Activated naive CD4-positive, alpha-beta T cell treated with anti-CD3 and anti-CD28 coated beads for 36 hours (primary cell): ENCODE data around the gene FAM200B. TPM values are rescaled to one million over a fixed set of nuclear protein-coding genes. Genes with fewer than 3 reads are reported as not detected.
"Not testable (repeated sequence)": the region's sequence is repeated elsewhere in the genome, so short reads cannot be mapped to it uniquely, and the experiment has no call there.

Experiments used
- CTCF ChIA-PET: fragments of 350-600 bp; sonication (Branson Sonifier 250); formaldehyde crosslinking; loops from one replicate; lab custom pipeline; 2021; ENCODE audit warnings: antibody characterized with exemption; lab: Charles Lee
- DNase-seq: peaks from one replicate; pipeline ENCODE4 v3.0.0-alpha.2; 2020
- H3K27ac Mint-ChIP-seq: one replicate; pipeline ENCODE4 v1.8.0; 2021; ENCODE audit warnings: mild to moderate bottlenecking, mixed read lengths
- H3K27me3 Mint-ChIP-seq: one replicate; pipeline ENCODE4 v1.8.0; 2021; ENCODE audit warnings: low read depth, mixed read lengths
- H3K36me3 Mint-ChIP-seq: one replicate; pipeline ENCODE4 v1.8.0; 2021; ENCODE audit warnings: low read depth, mixed read lengths
- H3K4me1 Mint-ChIP-seq: one replicate; pipeline ENCODE4 v1.8.0; 2021; ENCODE audit warnings: low read depth, mixed read lengths
- H3K4me3 Mint-ChIP-seq: one replicate; pipeline ENCODE4 v1.8.0; 2021; ENCODE audit warnings: mild to moderate bottlenecking, moderate library complexity, mixed read lengths
- H3K9me3 Mint-ChIP-seq: one replicate; pipeline ENCODE4 v1.8.0; 2021; ENCODE audit warnings: mixed read lengths
- intact Hi-C: fragments of 100-400 bp; cut with micrococcal nuclease; formaldehyde crosslinking; loops from one replicate; pipeline ENCODE4 v1.15.1; 2023
- total RNA-seq, 2 experiments: library from RNA; stranded (reverse); gene quantifications; one replicate each; pipeline ENCODE4 v1.2.3, GENCODE V29; 2021

The FAM200B gene
- total RNA-seq, 2 experiments from 2014 or later = 8.0 to 9.1 TPM

DNA sequence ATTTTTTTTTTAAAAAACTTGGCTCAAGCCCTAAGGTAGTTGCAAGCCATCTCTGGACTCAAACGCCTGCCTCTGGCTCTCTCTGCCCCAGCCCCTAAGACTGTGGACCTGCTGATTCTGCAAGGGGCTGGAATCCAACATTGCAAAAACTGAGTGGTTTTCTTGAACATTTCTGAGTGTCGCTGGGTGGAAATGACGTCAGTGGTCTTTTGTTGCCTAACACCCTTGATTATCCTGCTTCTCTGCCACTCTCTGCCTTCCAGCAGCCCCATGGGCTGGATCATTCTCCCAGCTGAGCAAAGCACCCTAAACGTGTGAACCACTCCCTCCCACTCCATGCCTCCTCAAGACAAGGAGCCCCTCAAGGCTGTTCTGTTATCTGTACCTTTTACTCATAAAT lies 37.9 kb downstream of the FAM200B start:
- intact Hi-C loops = no loop called here
- Mint-ChIP-seq H3K36me3 (no peaks in the 10 kb centered on the region), H3K27ac (no peak overlapping the region), H3K9me3 (no peaks in the 10 kb centered on the region), H3K4me3 (no peak overlapping the region), H3K27me3 (no peaks in the 10 kb centered on the region), H3K4me1 (no peaks in the 10 kb centered on the region)
- DNase-seq = no peak
- CTCF ChIA-PET = interaction anchor here (1.0 to 1.4 kb wide), 2 partner anchors 12 to 86 kb away, joined by 3 to 4 read pairs; no protein-coding TSS in a partner anchor

DNA sequence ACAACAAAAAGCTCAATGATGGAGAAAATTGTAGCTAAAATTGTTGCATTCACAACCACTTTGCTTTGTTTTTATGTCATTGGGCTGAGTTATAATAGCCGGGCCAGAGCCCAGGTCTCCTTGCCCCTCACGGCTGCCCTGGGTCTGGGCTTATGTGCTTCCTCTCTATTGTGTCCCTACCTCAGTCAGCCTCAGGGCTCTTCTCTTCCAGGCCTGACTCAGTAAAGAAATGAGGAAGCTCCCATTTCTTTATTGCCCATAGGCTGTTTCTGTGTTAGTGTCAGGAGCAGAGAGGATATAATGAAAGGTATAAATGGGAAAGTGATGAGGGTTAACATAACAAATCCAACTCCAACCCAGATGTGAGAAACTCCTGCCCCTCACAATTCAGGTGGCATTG lies 39.2 kb downstream of the FAM200B start:
- no peaks in the 10 kb centered on the region for H3K36me3 Mint-ChIP-seq
- CTCF ChIA-PET = interaction anchor here (1.1 kb wide), 1 partner anchor 85 kb away, joined by 3 read pairs; no protein-coding TSS in a partner anchor

DNA sequence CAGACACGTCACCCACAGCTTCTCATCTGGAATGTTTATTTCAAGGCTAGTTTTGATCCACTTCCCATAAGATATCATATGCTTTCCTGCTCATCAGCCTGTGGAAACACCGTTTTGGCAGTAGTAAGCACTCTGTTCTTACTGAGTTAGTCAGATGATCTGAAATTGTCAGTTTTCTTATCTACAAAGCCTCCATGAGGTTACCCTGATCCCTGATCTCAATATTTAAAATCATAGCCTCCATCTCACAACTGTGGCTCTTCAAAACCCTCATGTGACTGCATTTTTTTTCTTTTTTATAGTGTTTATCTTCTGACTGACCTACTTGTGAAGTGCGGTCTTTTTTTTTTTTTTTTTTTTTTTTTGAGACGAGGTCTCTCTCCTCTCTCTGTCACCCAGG lies 44.0 kb downstream of the FAM200B start:
- Mint-ChIP-seq H3K36me3 (no peaks in the 10 kb centered on the region), H3K27me3 (no peaks in the 10 kb centered on the region), H3K27ac (no peak overlapping the region), H3K4me3 (no peak overlapping the region), H3K4me1 (no peaks in the 10 kb centered on the region), H3K9me3 (no peaks in the 10 kb centered on the region)
- intact Hi-C loops = no loop called here
- no peak for DNase-seq
- CTCF ChIA-PET = interaction anchor here (1.0 kb wide), 1 partner anchor 193 kb away, joined by 3 read pairs; no protein-coding TSS in a partner anchor

More for the DNA sequence above, 39.2 kb downstream of the FAM200B start:
- intact Hi-C loops = no loop called here
- Mint-ChIP-seq H3K9me3 (no peaks in the 10 kb centered on the region), H3K4me1 (no peaks in the 10 kb centered on the region), H3K27me3 (no peaks in the 10 kb centered on the region), H3K4me3 (no peak overlapping the region), H3K27ac (no peak overlapping the region)
- no peak for DNase-seq

DNA sequence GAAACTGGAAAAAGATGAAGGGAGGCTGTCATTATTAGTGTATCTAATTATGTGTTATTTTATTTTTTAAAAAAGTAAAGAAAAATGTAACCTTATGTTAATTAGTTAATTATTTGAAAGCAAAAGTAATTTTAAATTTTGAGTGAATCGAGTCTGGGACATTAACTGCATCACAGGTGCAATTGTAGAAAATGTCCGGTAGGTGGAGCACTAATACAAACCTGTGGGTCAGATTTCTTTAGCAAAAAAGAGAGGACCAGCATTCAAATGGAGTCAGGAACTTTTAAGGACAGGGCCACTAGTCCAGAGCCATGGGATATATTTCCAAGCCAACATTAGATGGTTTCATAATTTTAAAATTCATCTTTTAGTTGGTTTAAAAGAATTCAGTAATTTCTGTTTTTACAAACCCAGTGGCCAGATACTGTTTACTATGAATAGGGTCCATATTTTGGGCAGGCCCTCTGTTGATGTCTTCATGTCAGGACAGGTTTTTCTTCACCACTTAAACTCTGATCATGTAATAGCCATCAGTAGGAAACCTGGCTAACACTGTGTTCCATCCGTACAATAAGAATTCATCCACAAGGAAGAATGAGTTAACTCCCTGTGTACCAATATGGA lies 48.4 kb downstream of the FAM200B start:
- Mint-ChIP-seq H3K36me3 (no peaks in the 10 kb centered on the region), H3K9me3 (no peaks in the 10 kb centered on the region), H3K4me1 (peaks cover 13% of the 10 kb centered on the region), H3K27me3 (no peaks in the 10 kb centered on the region), H3K4me3 (no peak overlapping the region), H3K27ac (no peak overlapping the region)
- peak; percentile 54 for DNase-seq
- intact Hi-C loops = loop anchor here (1.0 to 2.0 kb wide), 7 partner anchors 26 to 271 kb away; no protein-coding TSS in a partner anchor
- CTCF ChIA-PET = interaction anchor here (0.8 to 3.3 kb wide), 9 partner anchors 15 to 271 kb away, joined by 3 to 16 read pairs (median 4); no protein-coding TSS in a partner anchor

DNA sequence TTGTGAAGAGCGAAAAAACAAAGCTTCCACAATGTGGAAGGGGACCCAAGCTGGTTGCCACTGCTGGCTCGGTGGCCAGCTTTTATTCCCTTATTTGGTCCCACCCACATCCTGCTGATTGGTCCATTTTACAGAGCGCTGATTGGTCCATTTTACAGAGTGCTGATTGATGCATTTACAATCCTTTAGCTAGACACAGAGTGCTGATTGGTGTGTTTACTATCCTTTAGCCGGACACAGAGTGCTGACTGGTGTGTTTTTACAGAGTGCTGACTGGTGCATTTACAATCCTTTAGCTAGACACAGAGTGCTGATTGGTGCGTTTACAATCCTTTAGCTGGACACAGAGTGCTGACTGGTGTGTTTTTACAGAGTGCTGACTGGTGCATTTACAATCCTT lies 51.4 kb downstream of the FAM200B start:
- peaks cover 25% of the 10 kb centered on the region for H3K4me1 Mint-ChIP-seq

GRCh38 chr4:15735536-15735935 lies 53.9 kb downstream of the FAM200B start:
- Mint-ChIP-seq H3K4me3 (no peak overlapping the region), H3K36me3 (peaks cover 2% of the 10 kb centered on the region), H3K9me3 (peaks cover 4% of the 10 kb centered on the region), H3K27ac (no peak overlapping the region), H3K27me3 (no peaks in the 10 kb centered on the region), H3K4me1 (peaks cover 44% of the 10 kb centered on the region)
- intact Hi-C loops = no loop called here
- CTCF ChIA-PET = no interaction called here
- DNase-seq = no peak

More for the DNA sequence above, 51.4 kb downstream of the FAM200B start:
- H3K36me3 Mint-ChIP-seq, DNase-seq, H3K27ac Mint-ChIP-seq, H3K9me3 Mint-ChIP-seq, H3K4me3 Mint-ChIP-seq, H3K27me3 Mint-ChIP-seq, intact Hi-C loops: not testable (repeated sequence)
- CTCF ChIA-PET = interaction anchor here (0.9 to 3.3 kb wide), 8 partner anchors 24 to 269 kb away, joined by 3 to 13 read pairs (median 5); no protein-coding TSS in a partner anchor

GRCh38 chr4:15736514-15737050 lies 55.0 kb downstream of the FAM200B start:
- DNase-seq = no peak
- Mint-ChIP-seq H3K27ac (no peak overlapping the region), H3K36me3 (peaks cover 2% of the 10 kb centered on the region), H3K9me3 (peaks cover 12% of the 10 kb centered on the region), H3K4me3 (no peak overlapping the region), H3K27me3 (no peaks in the 10 kb centered on the region), H3K4me1 (peaks cover 44% of the 10 kb centered on the region)
- CTCF ChIA-PET = interaction anchor here (0.7 to 4.0 kb wide), 5 partner anchors 20 to 462 kb away, joined by 3 to 35 read pairs (median 6); no protein-coding TSS in a partner anchor
- intact Hi-C loops = no loop called here

DNA sequence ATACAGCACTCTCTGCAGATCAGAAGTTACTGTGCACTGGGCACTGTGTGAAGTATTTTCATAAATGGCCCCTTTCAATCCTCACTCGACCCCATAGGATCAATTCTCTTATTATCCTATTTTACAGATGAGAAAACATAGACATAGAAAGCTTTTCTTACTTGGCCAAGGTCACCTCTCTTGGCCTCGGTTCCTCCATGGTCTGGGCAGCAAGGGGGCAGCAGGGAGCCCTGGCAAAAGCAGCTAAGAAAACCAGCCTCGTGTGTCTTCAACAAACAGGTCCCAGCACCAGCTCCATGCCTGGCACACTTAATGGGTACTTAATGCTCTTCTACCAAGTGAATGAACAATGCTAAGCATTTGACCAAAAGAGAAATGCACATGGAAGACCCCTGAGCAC lies 55.6 kb downstream of the FAM200B start:
- peaks cover 3% of the 10 kb centered on the region for H3K36me3 Mint-ChIP-seq
- H3K4me3 Mint-ChIP-seq = no peak overlapping the region
- H3K27ac Mint-ChIP-seq = no peak overlapping the region
- peaks cover 19% of the 10 kb centered on the region for H3K9me3 Mint-ChIP-seq
- H3K27me3 Mint-ChIP-seq = no peaks in the 10 kb centered on the region
- intact Hi-C loops = no loop called here
- CTCF ChIA-PET = interaction anchor here (0.7 to 4.0 kb wide), 6 partner anchors 19 to 462 kb away, joined by 3 to 35 read pairs (median 5); no protein-coding TSS in a partner anchor
- H3K4me1 Mint-ChIP-seq = peaks cover 44% of the 10 kb centered on the region
- DNase-seq = peak; percentile 34

DNA sequence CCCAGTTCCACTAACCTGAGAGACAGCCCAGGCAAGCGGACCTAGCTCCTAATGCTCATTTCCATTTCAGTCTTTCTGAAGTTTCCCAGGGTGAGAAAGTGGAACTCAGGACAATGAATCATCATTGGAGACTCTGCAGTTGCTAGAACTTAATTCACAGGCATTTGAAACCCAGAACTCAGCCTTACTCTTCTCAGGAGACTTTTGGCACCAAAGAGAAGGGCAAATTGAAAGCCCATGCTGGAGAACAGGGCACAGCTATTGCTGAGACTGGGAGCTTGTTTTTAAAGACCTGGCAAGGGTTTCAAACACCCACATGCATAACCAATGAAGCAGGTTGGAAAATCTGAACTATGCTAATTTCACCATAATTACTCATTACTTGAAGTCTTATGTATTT lies 57.2 kb downstream of the FAM200B start:
- peaks cover 11% of the 10 kb centered on the region for H3K36me3 Mint-ChIP-seq

More for the DNA sequence above, 57.2 kb downstream of the FAM200B start:
- Mint-ChIP-seq H3K9me3 (peaks cover 32% of the 10 kb centered on the region), H3K27me3 (no peaks in the 10 kb centered on the region), H3K4me3 (no peak overlapping the region), H3K4me1 (peaks cover 44% of the 10 kb centered on the region), H3K27ac (no peak overlapping the region)
- DNase-seq = peak; percentile 25
- CTCF ChIA-PET = interaction anchor here (0.7 to 4.0 kb wide), 10 partner anchors 10 to 263 kb away, joined by 3 to 35 read pairs (median 5); no protein-coding TSS in a partner anchor
- intact Hi-C loops = loop anchor here (1.0 to 2.0 kb wide), 4 partner anchors 17 to 56 kb away; partner anchors contain the start of gene CD38

Other genes starting within 250 kb of the FAM200B start
- gene CC2D2A, start 211.9 kb upstream of the FAM200B start, total RNA-seq = not detected
- 10 to 100 TPM; 30.8 to 31.0 TPM for gene FBXL5, start 26.5 kb upstream of the FAM200B start, total RNA-seq
- gene BST1, start 21.2 kb downstream of the FAM200B start, total RNA-seq = under 1 TPM; 0.74 to 0.96 TPM
- gene CD38, start 96.5 kb downstream of the FAM200B start, total RNA-seq = 10 to 100 TPM; 18.5 to 20.0 TPM